OCI-LY3 (cell line): ENCODE results near the gene SLIRP.

Source experiments
- H2AFZ ChIP-seq: fragments of 200-600, 300-600 bp; shearing (Covaris generic); 2 replicates; pipeline ENCODE4 v1.6.0; 2014; ENCODE audit warnings: antibody characterized with exemption, low read depth, low read length
- H3K27ac ChIP-seq: fragments of 200-600, 300-600 bp; sonication (generic); 2 replicates; pipeline ENCODE4 v1.5.1; 2014; ENCODE audit warnings: mild to moderate bottlenecking, low read length, moderate library complexity, mixed read lengths
- H3K27me3 ChIP-seq: fragments of 200-600, 300-600 bp; sonication (generic); 2 replicates; pipeline ENCODE4 v1.6.1; 2014; ENCODE audit warnings: low read depth, low read length, mixed read lengths
- H3K36me3 ChIP-seq: fragments of 200-600, 300-600 bp; sonication (generic); replicated peaks from 2 replicates; pipeline ENCODE3; 2014; ENCODE audit warnings: low read depth, low read length, mixed read lengths
- H3K4me1 ChIP-seq: fragments of 300-600, 200-600 bp; sonication (generic); 2 replicates; pipeline ENCODE4 v1.6.1; 2014; ENCODE audit warnings: low read length, mixed read lengths
- H3K4me2 ChIP-seq: fragments of 200-600, 300-600 bp; sonication (generic); 2 replicates; pipeline ENCODE4 v1.6.1; 2014; ENCODE audit warnings: low read length, mixed read lengths
- H3K4me3 ChIP-seq: fragments of 300-600, 200-600 bp; sonication (generic); 2 replicates; pipeline ENCODE4 v1.5.1; 2014; ENCODE audit warnings: antibody characterized with exemption, mild to moderate bottlenecking, low read length, moderate library complexity
- H3K79me2 ChIP-seq: fragments of 300-600, 200-600 bp; shearing (Covaris generic); 2 replicates; pipeline ENCODE4 v1.6.1; 2014; ENCODE audit warnings: mild to moderate bottlenecking, low read length, mixed read lengths
- H3K9ac ChIP-seq: fragments of 300-600, 200-600 bp; shearing (Covaris generic); 2 replicates; pipeline ENCODE4 v1.6.0; 2014; ENCODE audit warnings: mild to moderate bottlenecking, low read length, moderate library complexity
- H3K9me3 ChIP-seq: fragments of 200-600, 300-600 bp; shearing (Covaris generic); 2 replicates; pipeline ENCODE4 v1.6.1; 2014; ENCODE audit warnings: low read length, mixed read lengths; ENCODE audit not compliant: insufficient read depth
- H4K20me1 ChIP-seq: fragments of 200-600, 300-600 bp; sonication (generic); 2 replicates; pipeline ENCODE4 v1.6.1; 2016; ENCODE audit warnings: low read length, mixed read lengths; ENCODE audit not compliant: insufficient read depth
- CTCF ChIP-seq: fragments of 200-600, 300-600 bp; sonication (generic); IDR thresholded peaks from 2 replicates; pipeline ENCODE4 v1.5.1; 2014; ENCODE audit warnings: antibody characterized with exemption, low read length, low read depth
- EZH2phosphoT487 ChIP-seq: fragments of 200-600 bp; shearing (Covaris generic); IDR thresholded peaks from 2 replicates; pipeline ENCODE4 v1.6.1; 2018; ENCODE audit warnings: antibody characterized with exemption, mixed run types, low read depth

Gene SLIRP

GRCh38 chr14:77761205-77761931, 53.5 kb downstream of the SLIRP start:
- Histone ChIP-seq H2AFZ (peak overlapping the region; percentile 96), H3K79me2 (peaks cover 46% of the 10 kb centered on the region), H3K9me3 (no peaks in the 10 kb centered on the region), H3K27ac (peak overlapping the region; percentile 73), H4K20me1 (peaks cover 16% of the 10 kb centered on the region; the same call in 1 of the 2 replicates), H3K9ac (peak overlapping the region; percentile 90), H3K36me3 (peaks cover 8% of the 10 kb centered on the region), H3K4me2 (peak overlapping the region; percentile 86), H3K27me3 (no peaks in the 10 kb centered on the region), H3K4me3 (peak overlapping the region; percentile 88), H3K4me1 (peaks cover 10% of the 10 kb centered on the region; the same call in 1 of the 2 replicates)
- TF ChIP-seq CTCF (peak; percentile 48), EZH2phosphoT487 (no peak)

DNA sequence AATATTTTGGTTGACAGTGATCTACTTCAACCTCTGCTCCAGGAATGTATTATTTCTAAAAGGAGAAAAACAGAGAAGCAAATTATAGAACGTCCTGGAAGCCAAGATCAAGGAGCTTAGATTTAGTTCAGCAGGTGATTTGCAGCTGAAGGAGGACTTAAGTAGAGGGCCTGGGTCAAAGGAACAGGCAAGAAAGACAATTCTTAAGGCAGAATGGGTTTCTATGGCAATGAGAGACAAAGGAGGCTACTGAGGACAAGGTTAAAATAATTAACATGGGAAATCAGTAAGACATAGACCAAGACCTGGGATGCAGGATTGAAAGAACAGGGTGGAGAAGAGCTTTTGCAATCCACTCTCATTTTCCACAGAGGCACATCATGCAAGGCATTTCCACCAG, 55.4 kb downstream of the SLIRP start:
- no peak overlapping the region for H2AFZ ChIP-seq
- H3K4me3 ChIP-seq: no peak overlapping the region
- H3K9me3 ChIP-seq: no peaks in the 10 kb centered on the region
- no peak overlapping the region for H3K4me2 ChIP-seq
- H3K4me1 ChIP-seq: peaks cover 10% of the 10 kb centered on the region; the same call in 1 of the 2 replicates
- TF ChIP-seq CTCF (no peak), EZH2phosphoT487 (no peak)
- no peak overlapping the region for H3K27ac ChIP-seq
- no peak overlapping the region for H3K9ac ChIP-seq
- H3K79me2 ChIP-seq: peaks cover 27% of the 10 kb centered on the region
- peaks cover 6% of the 10 kb centered on the region; the same call in 1 of the 2 replicates for H4K20me1 ChIP-seq
- H3K27me3 ChIP-seq: no peaks in the 10 kb centered on the region
- peaks cover 4% of the 10 kb centered on the region for H3K36me3 ChIP-seq

- no peak overlapping the region for H3K9ac ChIP-seq
- H3K27ac ChIP-seq: no peak overlapping the region
- no peaks in the 10 kb centered on the region for H3K27me3 ChIP-seq
- H3K36me3 ChIP-seq: no peaks in the 10 kb centered on the region
- no peak for TF ChIP-seq EZH2phosphoT487
- TF ChIP-seq CTCF: no peak
- peaks cover 10% of the 10 kb centered on the region; the same call in 1 of the 2 replicates for H3K4me1 ChIP-seq
- peaks cover 20% of the 10 kb centered on the region for H3K79me2 ChIP-seq
- no peak overlapping the region for H3K4me2 ChIP-seq
- no peak overlapping the region for H2AFZ ChIP-seq
- no peaks in the 10 kb centered on the region for H3K9me3 ChIP-seq
- H3K4me3 ChIP-seq: no peak overlapping the region
- H4K20me1 ChIP-seq: peaks cover 2% of the 10 kb centered on the region; the same call in 1 of the 2 replicates
Measured at GRCh38 chr14:77763978-77764377, 56.1 kb downstream of the SLIRP start.
